ENCODE results near the gene EFNA2. TPM values are rescaled to one million over a fixed set of nuclear protein-coding genes. Genes with fewer than 3 reads are reported as not detected.

The EFNA2 gene
- polyA plus RNA-seq, 1 of the 3 experiments (the other 2 are of a cell fraction), result 1.1 TPM

- Histone ChIP-seq H4K20me1 (ENCODE audit: insufficient read depth) (peaks cover 56% of the 10 kb centered on the region), H3K27me3 (ENCODE audit: insufficient read depth) (no peaks in the 10 kb centered on the region), H3K9me3 (no peaks in the 10 kb centered on the region), H3K9ac (no peak overlapping the region), H3K4me2 (no peak overlapping the region), H3K36me3 (replicated peaks in 1 of 2; ENCODE audit: control insufficient read depth in 1 of 2, insufficient read depth in 2 of 2, low read length in 1 of 2) (peaks cover 41 to 53% of the 10 kb centered on the region in 2 experiments), H3K27ac (ENCODE audit: low read depth in 2 of 2, low read length in 1 of 2) (peak overlapping the region in 1 of 2 experiments; percentile 99; a peak in 2 of 4 replicates), H2AFZ (ENCODE audit: low read depth) (no peak overlapping the region), H3K79me2 (ENCODE audit: insufficient read depth) (peaks cover 70% of the 10 kb centered on the region), H3K9me2 (no peaks in the 10 kb centered on the region), H3K4me3 (ENCODE audit: low read depth in 2 of 2, low read length in 1 of 2) (no peak overlapping the region), H3F3A (replicated peaks; ENCODE audit: insufficient read depth) (peaks cover 71% of the 10 kb centered on the region), H3K4me1 (ENCODE audit: control insufficient read depth in 1 of 2, insufficient read depth in 2 of 2, low read depth in 1 of 2, low read length in 1 of 2) (peaks cover 46 to 60% of the 10 kb centered on the region in 2 experiments)
- TF ChIP-seq USF2 (IDR thresholded peaks at IDR 0.05; ENCODE audit: borderline replicate concordance, low read depth, low read length) (no peak), ZBTB33 (IDR thresholded peaks at IDR 0.05; ENCODE audit: borderline replicate concordance, low read depth) (no peak), IRF3 (IDR thresholded peaks at IDR 0.05; ENCODE audit: low read depth, low read length) (no peak), TAF1 (IDR thresholded peaks at IDR 0.05; ENCODE audit: borderline replicate concordance, low read depth, low read length) (no peak), POLR2AphosphoS5 (IDR thresholded peaks at IDR 0.05; ENCODE audit: low read depth, low read length) (no peak)
- WGBS (ENCODE audit: low lambda C conversion rate), result 93% methylated on average over 34 of the region's 46 CpGs
- ChIA-PET CTCF (interaction anchor here (7.8 to 18.6 kb wide), 2 partner anchors 9 to 14 kb away, joined by 99 to 594 read pairs; partner anchors contain the start of gene ATP5F1D), POLR2A (interaction anchor here (2.1 to 4.8 kb wide), 2 partner anchors 12 kb away, joined by 13 to 34 read pairs; partner anchors contain the start of gene CIRBP)
- no peak for DNase-seq
Measured at GRCh38 chr19:1256646-1257474, 28.8 kb upstream of the EFNA2 start.

GRCh38 chr19:1257475-1258162 is 28.1 kb upstream of the EFNA2 start:
- CTCF ChIA-PET, result interaction anchor here (7.8 to 18.6 kb wide), 2 partner anchors 8 to 15 kb away, joined by 99 to 594 read pairs; partner anchors contain the start of gene ATP5F1D
- Histone ChIP-seq H4K20me1 (ENCODE audit: insufficient read depth) (peaks cover 56% of the 10 kb centered on the region), H3K9me2 (no peaks in the 10 kb centered on the region), H3K9ac (peak overlapping the region; percentile 25; the same call in 1 of the 2 replicates), H3K79me2 (ENCODE audit: insufficient read depth) (peaks cover 69% of the 10 kb centered on the region), H3F3A (replicated peaks; ENCODE audit: insufficient read depth) (peaks cover 65% of the 10 kb centered on the region), H3K4me2 (peak overlapping the region; percentile 23; the same call in 1 of the 2 replicates), H3K27me3 (ENCODE audit: insufficient read depth) (no peaks in the 10 kb centered on the region), H3K36me3 (replicated peaks in 1 of 2; ENCODE audit: control insufficient read depth in 1 of 2, insufficient read depth in 2 of 2, low read length in 1 of 2) (peaks cover 41 to 53% of the 10 kb centered on the region in 2 experiments), H3K9me3 (no peaks in the 10 kb centered on the region), H3K4me3 (ENCODE audit: low read depth in 2 of 2, low read length in 1 of 2) (no peak overlapping the region), H3K4me1 (ENCODE audit: control insufficient read depth in 1 of 2, insufficient read depth in 2 of 2, low read depth in 1 of 2, low read length in 1 of 2) (peaks cover 54 to 67% of the 10 kb centered on the region in 2 experiments), H2AFZ (ENCODE audit: low read depth) (no peak overlapping the region), H3K27ac (ENCODE audit: low read depth in 2 of 2, low read length in 1 of 2) (peak overlapping the region; percentile 83 to 90)
- POLR2A ChIA-PET, result interaction anchor here (4.8 kb wide), 1 partner anchor 12 kb away, joined by 34 read pairs; the partner anchor contains the start of gene CIRBP
- WGBS (ENCODE audit: low lambda C conversion rate), result 78% methylated on average over 23 of the region's 23 CpGs
- DNase-seq, result no peak
- TF ChIP-seq FOXJ3 (CRISPR knock-in tag; IDR thresholded peaks at IDR 0.05), result no peak
- no peak for TF ChIP-seq TAF1 (IDR thresholded peaks at IDR 0.05; ENCODE audit: borderline replicate concordance, low read depth, low read length)
- TF ChIP-seq USF1 (IDR thresholded peaks at IDR 0.05; ENCODE audit: borderline replicate concordance, low read depth), result no peak
- no peak for TF ChIP-seq CTCF (IDR thresholded peaks at IDR 0.05)
- no peak for TF ChIP-seq RCOR1 (IDR thresholded peaks at IDR 0.05; ENCODE audit: low read length)
- no peak for TF ChIP-seq YY1 (IDR thresholded peaks at IDR 0.05; ENCODE audit: low read depth)
- no peak for TF ChIP-seq RFX5 (IDR thresholded peaks at IDR 0.05; ENCODE audit: low read length)
- no peak for TF ChIP-seq NFIC (IDR thresholded peaks at IDR 0.05; ENCODE audit: borderline replicate concordance)
- no peak for TF ChIP-seq SIN3A (IDR thresholded peaks at IDR 0.05; ENCODE audit: borderline replicate concordance, low read depth, low read length)
- TF ChIP-seq MXI1 (IDR thresholded peaks at IDR 0.05; ENCODE audit: low read depth, low read length), result no peak
- no peak for TF ChIP-seq FOXM1 (IDR thresholded peaks at IDR 0.05; ENCODE audit: low read depth)
- no peak for TF ChIP-seq NRF1 (IDR thresholded peaks at IDR 0.05; ENCODE audit: low read depth, low read length)
- no peak for TF ChIP-seq CHD2 (IDR thresholded peaks at IDR 0.05; ENCODE audit: low read length, partially characterized antibody)

All from SK-N-SH (cell line).